ENCODE data around the gene IL1A.
A peak's percentile ranks its signal among the peaks of the same experiment; 100 is the strongest.

The IL1A gene

DNA sequence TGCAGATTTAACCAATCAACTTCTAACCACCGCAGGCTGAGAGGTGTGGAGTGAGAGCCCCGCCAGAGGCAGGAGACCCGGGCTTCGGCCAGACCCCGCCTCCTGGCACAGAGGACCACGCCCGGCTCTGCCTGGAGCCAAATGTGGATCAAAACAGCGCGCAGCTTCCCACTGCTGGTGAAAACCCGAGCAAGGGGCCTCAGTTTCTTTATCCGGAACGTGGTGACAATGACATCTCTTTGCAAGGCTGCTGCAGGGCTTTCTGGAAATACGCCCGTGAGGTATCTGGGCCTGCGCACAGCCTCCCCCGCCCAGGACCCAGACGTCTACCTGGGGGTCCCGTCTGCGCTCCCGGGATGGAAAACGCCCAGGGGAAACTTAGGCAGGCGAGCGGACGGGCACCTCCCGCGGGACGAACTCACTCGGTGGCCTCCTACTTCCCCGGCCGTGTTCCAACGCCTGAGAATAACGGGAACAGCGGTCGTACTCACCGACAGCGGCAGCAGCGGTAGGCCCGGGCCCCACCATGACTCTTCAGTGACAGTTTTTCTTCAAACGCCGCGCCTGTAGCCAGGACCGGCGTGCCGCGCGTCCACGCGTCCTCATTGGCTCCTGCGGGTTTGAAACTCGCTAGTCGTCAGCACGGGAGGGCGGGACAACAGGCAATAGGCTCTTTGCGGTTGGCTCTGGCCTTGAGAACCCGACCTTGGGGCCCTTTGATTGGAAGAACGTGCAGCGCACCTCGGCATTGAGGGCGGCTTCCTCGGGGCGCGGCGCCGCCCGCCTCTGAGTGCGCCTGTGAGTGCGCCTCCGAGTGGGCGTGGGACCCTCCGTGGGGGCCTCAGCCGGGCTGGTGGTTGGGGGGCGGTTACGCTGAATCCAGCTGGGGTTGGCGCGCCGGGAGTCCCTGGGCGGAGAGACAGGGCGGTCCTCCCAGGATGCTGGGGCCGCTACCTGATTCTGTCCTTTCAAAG lies 19.9 kb downstream of the IL1A start, which contains the start of gene CKAP2L:
TSS of gene CKAP2L (minus strand) at position 539 of the 974 bp plus-strand sequence. CDS start at position 528, 11 bp downstream.
- DNase-seq (ENCODE audit: low read depth in 2 of 2, low spot score in 1 of 2): peak; percentile 80 to 91

DNA sequence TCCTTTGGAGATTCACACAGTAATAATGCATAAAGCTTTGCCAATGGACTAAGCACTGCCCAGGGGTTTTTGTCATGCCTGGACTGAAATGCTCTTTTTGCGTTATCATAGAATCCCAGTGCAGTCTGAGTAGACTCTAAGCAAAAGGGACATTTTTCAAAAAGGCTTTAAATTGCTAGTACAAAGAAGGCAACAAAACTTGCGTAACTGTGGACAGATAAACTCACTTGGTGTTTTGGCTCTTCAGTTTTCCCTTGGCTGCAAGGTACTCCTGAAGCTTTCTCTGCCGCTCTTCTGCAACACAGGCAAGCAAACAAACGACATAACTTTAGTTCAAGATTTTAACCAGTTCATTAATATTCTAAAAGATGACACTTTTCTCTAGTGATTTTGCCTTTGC lies 22.0 kb downstream of the IL1A start:
- no peak for DNase-seq (ENCODE audit: low read depth in 2 of 2, low spot score in 1 of 2)

DNA sequence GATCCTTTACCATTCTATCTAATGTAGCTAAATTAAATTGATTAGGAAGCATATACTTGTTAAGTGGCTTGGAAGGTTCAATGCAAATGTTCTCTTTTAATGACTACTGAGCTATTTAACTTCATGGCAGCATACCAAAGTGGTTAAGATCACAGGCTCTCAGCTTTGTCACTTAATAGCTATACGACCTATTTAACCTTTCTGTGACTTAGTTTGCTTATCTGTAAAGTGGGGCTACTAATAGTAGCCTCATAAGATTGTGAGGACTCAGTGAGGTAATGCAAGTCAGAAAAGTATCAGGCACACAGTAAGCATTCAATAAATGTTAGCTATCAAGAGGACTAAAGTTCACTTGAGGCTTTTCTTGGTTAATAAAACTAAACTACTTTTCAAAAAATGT lies 24.1 kb downstream of the IL1A start:
- no peak for DNase-seq (ENCODE audit: low read depth in 2 of 2, low spot score in 1 of 2)

DNA sequence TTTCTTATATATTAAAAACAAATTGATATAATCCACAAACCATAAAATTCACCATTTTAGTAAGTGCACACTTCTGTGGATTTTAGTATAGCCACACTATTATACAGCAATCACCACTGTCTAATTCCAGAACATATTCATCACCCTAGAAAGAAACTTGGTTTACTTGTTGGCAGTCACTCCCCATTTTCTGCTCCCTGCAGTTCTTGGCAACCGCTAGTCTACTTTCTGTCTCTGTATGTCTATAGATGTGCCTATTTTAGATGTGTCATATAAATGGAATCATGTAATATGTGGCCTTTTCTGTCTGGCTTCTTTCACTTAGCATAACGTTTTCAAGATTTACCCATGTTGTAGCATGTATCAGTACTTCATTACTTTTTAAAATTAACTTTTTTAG lies 25.6 kb downstream of the IL1A start:
- no peak for DNase-seq (ENCODE audit: low read depth in 2 of 2, low spot score in 1 of 2)

DNA sequence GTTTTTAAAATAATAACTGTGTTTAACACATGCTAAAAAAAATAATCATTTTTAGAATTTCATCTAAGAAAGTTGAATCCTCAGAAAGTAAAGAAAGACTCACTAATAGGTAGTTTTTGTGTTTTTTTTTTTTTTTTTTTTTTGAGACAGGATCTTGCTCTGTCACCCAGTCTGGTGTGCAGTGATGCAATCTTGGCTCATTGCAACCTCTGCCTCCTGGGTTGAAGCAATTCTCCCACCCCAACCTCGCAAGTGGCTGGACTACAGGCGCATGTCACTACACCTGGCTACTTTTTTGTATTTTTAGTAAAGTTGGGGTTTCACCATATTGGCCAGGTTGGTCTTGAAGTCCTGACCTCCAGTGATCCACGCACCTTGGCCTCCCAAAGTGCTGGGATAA lies 27.0 kb downstream of the IL1A start:
- no peak for DNase-seq (ENCODE audit: low read depth in 2 of 2, low spot score in 1 of 2)

DNA sequence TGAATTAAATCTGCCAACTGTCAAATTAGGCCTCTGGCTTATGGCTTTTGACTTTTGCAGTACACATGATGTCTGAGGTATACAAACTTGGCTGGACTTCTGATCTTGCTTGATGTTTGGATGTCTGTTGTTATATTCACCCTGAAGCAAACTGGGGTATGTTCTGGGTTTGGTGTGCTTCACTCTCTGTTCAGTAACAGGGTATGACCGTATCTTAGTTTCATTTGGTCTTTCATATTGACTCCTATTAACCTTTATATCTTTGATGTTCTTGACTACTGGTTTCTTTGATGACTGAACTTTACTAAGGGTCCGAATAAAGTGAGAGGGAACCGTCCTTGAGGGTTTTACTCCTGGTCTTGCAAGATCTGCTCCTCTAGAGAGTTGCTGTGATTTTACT lies 28.1 kb downstream of the IL1A start:
- no peak for DNase-seq (ENCODE audit: low read depth in 2 of 2, low spot score in 1 of 2)

DNA sequence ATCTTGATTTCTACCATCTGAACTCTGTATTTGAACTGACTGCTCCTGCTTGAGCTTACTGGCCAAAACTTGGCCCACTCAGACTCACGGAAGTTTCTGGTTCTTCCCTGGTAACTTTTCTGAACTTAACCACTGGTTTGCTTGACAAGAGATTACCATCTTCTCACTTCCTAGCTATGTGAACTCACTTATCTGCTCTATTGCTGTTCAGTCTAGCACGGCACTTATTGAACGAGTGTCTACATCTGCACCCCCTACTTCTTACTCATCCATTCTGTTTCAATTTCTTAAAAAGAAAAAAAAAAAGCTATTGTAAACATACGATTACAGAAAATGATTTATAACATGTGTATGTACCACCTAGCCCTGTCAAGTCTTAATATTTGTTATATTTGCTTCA lies 28.8 kb downstream of the IL1A start:
- DNase-seq (ENCODE audit: low read depth in 2 of 2, low spot score in 1 of 2): no peak

DNA sequence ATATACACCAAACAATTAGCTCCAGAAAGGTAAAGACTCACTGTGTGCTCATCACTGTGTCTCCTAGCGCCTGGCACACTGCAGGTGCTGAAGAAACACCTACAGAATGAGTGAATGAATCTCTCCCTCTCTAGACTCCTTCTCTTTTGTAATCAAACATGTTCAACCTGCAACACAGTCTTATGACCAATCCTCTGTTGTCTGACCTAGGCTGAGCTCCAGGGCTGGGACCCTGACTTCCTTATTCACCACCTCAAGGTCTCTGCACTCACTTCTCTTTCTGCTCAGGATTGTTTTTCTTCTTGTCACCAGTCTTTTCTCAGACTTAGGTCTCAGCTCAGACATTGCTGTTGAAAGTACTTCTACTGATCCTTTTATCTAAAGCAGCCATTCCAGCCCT lies 29.7 kb downstream of the IL1A start:
- no peak for DNase-seq (ENCODE audit: low read depth in 2 of 2, low spot score in 1 of 2)

DNA sequence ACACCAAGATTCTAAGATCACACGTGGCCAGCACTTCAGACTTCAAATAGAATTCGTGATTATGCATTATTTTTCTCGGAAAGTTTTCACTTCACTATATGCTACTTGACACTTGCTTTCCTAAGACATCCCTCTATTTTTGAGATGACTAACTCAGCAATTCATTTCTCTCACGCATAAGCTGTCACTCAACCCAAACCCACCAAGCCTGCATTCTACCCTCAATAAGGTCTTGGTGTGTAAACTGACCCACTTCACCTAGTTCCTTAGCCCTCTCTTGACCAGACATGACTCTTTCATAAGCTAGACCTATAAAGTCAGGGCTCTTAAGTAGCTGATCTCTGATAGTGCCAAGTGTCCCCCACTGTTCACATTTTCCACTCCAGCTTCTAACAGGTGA lies 31.6 kb downstream of the IL1A start:
- DNase-seq (ENCODE audit: low read depth in 2 of 2, low spot score in 1 of 2): no peak

DNA sequence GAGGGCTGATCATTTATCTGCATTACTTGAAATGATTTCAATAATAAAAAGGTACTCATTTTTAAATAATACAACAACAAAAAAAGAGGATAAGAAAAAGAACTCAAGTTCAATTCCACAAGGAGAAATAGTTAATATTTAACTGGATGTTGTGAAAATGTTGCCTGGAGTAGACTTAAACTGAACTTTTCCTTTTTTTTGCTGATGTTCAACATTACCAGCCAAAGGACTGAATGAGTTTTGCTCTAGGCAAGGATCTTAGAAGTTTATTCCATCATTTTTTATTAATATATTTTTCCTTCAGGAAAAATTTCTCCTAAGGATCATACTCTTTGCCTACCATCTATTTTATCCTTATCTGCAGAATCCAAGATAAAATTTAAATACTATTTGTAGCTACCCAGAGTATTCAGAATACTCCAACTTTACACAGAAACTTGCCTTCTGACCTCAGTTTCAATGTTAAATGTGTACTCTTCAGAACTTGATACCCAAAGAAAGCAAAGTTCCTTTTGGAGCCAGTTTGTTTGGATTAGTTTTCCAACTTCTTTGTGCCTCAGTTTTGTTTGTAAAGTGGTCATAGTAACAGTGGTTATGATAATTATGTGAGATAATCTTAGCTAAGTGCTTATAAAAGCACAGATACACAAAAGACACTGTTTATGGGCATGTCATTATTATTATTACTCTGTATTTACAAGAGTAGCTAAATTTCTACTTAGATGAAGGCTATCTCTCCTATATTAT lies 32.7 kb downstream of the IL1A start:
- DNase-seq (ENCODE audit: low read depth in 2 of 2, low spot score in 1 of 2): no peak

DNA sequence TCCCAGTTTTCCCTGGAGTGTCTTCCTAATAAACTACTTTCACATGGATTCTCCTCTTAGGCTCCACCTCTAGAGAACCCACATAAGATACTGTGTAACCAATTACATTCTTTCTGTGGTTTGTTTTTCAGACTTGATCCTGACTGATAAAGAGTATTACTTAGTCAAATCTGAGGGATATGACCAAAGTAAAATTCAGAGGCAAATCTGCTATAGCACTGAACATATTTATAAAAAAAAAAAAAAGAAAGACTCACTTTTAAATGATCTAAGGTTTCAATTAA lies 33.8 kb downstream of the IL1A start:
- no peak for DNase-seq (ENCODE audit: low read depth in 2 of 2, low spot score in 1 of 2)

DNA sequence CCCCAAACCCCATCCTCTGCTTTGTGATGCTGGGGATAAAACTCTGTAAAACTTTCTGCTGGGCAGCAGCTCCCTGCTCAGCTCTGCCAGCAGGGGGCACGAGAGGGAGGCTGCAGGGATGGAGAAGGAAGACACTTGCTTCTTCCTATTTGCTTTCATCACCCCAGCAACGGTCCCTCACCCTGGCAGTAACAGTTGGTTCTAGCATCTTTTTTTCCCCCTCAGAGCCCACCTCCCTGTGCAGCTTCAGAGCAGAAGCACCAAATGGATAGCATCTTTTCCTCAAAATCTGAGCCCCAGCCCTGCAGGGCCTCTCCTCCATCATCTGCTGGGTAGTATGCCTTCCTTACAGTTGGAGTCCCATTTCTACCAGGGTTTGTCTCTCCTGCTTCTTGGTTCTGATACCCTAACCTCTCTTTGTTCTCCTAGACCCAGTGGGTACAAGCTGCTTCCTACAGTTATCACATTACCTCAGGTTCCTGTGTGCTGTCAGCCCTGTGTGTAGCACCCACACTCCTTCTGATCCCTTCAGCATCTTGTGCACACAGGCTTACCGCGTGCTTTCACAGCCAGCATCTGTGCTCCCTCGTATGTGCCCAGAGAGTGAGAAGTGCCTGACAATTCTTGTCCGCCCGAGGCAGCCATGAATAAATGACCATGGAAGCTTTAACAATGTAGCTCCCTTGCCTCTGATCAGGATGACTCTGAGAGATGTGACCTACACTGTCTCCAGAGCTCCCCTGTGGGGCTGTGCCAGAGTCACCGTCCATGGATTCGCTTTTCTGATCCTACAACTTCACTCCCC lies 34.3 kb downstream of the IL1A start:
- peak; percentile 45 to 64 for DNase-seq (ENCODE audit: low read depth in 2 of 2, low spot score in 1 of 2)

DNA sequence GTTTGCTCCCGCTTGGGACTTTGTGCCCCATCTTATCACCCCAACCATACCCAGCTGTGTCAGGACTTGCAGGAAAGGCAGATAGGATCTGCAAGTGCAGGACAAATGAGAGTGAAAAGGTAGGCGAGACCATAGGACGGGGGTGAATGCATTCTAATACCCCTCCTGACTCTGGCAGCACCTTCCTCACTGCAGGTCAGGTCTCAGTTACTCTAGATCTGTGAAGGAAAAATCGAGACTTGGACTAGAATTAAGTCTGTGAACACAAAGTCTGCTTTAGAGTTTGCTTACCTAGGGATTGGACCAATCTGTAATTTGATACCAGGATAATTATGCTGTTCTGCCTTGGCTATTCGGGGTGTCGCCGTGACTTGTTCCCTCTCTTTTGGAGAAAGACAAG lies 43.8 kb downstream of the IL1A start:
- no peak for DNase-seq (ENCODE audit: low read depth in 2 of 2, low spot score in 1 of 2)

DNA sequence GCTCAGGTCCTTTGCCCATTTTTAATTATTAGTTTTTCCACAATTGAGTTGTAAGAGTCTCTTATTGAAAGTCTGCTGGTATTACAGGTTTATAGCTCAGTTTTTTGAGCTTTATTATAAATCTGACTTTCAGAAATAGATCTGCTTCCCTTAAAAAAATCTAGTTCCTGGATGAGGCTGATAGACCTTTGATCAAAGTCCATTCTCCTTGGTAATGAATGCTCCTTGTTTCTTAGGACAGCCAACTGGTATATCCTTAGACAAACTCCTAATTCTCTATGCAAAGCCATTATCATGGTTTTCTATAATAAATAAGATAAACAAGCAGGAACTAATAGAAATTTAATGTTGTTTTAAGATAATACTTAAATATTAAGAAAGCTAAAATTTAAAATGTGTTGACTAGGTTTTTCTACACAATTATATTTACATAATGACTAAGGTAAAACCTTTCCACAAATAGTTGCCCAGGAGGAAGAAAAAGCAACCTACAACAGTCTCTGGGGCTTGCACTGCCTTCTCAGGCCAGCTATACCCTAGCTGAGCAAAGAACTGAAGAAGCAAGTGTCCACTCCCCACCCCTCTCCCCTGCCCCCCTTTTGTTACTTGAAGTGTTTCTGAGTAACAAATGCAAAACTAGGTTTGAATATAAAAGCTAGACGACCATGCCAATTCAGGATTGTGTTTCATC lies 46.6 kb downstream of the IL1A start:
- DNase-seq (ENCODE audit: low read depth in 2 of 2, low spot score in 1 of 2): no peak

DNA sequence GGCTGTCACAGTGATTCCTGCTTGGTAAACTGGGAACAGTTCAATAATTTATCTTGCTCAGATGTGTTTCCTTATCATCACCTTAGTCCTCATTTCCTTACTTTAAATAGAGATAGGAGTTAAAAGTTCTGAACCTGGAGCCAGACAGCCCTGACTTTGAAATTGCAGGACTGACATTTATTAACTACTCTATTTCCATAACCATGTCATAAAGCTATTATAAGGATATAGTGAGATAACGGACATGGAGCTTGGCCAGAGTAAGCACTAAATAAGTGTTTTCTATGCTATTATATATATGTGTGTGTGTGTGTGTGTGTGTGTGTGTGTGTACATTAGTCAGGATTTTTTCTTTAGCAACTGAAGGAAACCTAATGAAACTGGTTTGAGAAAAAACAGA lies 50.4 kb downstream of the IL1A start:
- no peak for DNase-seq (ENCODE audit: low read depth in 2 of 2, low spot score in 1 of 2)

DNA sequence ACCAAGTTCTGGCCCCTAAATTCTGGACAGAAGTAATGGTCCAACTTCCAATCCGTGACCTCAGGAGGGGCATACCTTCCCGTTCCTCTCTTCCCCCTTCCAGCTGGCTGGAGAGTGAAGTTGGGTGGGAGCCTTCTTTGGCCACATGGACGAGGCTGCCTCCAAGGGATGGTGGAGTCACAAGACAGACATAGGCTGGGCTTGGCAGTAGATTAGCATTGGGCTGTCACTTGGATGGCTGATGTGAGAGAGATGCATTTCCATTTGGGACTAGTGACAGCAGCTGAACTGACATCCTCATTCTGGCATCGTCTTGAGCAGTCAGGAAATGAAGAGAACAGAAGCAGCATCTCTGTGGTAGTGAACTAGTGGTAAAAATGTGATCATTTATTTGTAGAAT lies 50.8 kb downstream of the IL1A start:
- no peak for DNase-seq (ENCODE audit: low read depth in 2 of 2, low spot score in 1 of 2)

DNA sequence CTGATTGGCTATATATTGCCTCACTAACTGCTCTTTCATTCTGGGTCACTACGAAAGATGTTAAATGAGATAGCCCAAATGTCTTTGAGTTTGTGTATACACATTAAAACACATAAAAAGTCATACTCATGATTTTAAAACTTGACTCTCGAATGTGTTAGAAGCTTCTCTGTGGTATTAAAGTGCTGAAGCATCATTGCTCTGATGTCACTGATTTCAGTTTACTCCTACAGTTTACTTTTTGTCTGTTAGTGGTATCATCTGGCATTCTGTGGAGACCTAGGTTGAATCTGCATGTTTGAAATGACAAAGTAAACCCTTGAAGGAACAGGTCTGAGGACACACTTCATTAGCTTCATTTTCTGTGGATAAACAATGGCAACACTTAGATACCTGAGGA lies 52.8 kb downstream of the IL1A start:
- no peak for DNase-seq (ENCODE audit: low read depth in 2 of 2, low spot score in 1 of 2)

DNA sequence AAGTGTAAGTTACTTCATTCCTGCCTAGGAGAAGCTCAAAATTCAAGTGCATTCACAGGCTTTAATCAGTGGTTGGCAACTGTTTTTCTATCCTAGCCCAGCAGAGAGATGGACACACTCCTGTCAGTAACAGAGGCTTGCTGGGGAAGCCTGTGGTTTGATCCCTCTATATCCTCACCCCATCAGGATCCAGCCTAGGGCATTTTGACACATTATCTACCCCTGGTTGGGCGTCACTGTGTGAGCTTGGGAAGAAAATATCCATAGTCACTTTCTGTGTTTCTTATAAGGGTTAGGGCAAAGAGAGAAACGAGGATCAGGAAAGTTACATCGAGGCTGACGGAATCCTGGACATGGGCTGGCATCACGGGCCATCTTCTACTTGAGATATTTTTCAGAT lies 53.5 kb downstream of the IL1A start:
- no peak for DNase-seq (ENCODE audit: low read depth in 2 of 2, low spot score in 1 of 2)

DNA sequence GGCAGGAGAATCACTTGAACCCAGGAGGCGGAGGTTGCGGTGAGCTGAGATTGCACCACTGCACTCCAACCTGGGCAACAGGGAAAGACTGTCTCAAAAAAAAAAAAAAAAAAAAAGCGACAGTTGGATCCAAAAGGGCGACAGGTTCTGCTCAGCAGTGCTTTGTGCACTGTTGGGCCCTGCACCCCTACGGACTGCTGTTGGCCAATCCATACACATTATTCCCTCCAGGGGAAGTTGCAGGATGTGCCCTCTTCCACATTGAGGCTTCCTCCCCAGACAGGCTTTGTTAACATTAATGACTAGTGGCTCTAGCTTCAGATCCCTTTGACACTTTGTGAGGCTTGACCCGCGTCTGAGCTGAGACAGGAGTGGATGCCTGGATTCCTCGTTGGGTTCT lies 54.1 kb downstream of the IL1A start:
- DNase-seq (ENCODE audit: low read depth in 2 of 2, low spot score in 1 of 2): no peak

DNA sequence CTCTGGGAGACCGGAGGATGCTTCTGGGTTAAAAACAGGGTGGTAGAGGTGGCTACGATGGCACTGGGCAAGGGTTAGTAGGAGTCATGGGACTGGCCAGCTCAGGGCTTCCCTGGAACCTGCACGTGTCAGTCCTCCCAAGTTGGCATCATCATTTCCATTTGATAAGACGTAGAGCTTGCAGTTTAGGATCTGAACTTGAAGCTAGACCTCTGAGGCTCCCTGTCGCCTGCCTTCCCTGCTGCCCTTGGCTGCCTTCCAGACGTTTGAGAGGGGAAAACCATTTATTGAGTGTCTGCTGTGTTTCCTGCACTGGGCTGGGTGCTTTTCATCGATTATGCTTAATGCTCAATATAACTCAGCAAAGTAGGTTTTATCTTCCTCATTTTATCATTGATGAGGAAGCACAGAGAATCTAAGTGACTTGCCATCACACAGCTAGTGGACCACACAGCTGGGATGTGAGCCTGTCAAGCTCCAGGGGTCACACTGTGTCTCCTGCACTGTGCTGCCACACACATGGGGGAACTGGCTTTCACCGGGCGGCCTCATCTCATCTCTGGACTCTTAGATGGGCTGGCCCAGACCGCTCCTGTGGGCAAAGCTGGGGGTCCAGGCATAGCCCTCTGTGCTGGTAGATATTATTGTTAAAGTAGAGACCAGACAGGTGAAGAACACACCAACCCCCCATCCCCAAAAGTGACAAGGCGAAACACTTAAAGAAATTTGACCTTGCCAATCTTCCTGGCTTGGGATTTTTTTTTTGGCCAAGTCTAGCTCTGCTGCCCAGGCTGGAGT lies 55.7 kb downstream of the IL1A start:
- DNase-seq (ENCODE audit: low read depth in 2 of 2, low spot score in 1 of 2): no peak

Data from stimulated activated CD8-positive, alpha-beta memory T cell treated with anti-CD3 and anti-CD28 coated beads, Interleukin-4, amount 100 ng/mL, for 1 hour (primary cell).